Measurements from ENCODE around the gene RABL6.
"Not testable (repeated sequence)": the region's sequence is repeated elsewhere in the genome, so short reads cannot be mapped to it uniquely, and the experiment has no call there.

Gene RABL6

DNA sequence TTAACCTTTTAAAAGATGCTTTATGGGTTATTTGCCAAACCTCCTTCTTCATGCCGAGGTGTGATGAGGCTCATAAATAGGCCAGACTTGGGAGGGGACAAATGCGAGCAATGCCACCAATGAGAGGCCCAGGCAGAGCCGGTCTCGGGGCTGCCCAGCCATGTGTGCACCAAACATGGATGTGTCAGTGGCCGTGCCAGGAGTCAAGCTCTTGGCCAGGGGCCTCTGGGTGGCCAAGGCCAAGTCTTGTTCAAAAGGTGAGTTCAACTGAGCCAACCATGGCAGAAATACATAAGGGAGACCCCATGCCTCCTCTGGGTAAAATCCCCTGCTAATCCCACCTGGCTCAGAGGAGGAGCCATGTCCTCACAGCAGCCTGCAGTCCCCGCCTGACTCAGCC is 32.6 kb upstream of the RABL6 start:
- peak; percentile 66 for DNase-seq (ENCODE audit: low spot score)

- DNase-seq (ENCODE audit: low spot score), result no peak
Observed at GRCh38 chr9:136776947-136777346, 30.8 kb upstream of the RABL6 start.

DNA sequence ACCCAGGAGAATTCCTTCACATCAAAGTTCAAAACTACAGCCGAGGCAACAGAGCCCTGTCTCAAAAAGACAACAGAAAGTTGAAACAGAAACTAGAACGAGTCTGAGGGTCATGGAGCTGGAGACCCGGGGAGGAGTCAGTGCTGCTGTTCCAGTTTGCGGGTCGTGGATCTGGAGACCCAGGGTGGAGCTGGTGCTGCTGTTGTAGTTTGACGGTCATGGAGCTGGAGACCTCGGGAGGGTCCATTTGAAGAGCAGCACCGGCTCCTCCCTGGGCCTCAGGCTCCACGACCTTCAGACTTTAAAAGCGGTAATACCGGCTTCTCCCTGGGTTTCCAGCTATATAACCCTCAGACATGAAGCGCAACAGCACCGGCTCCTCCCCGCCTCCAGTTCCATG is 30.4 kb upstream of the RABL6 start:
- no peak for DNase-seq (ENCODE audit: low spot score)

DNA sequence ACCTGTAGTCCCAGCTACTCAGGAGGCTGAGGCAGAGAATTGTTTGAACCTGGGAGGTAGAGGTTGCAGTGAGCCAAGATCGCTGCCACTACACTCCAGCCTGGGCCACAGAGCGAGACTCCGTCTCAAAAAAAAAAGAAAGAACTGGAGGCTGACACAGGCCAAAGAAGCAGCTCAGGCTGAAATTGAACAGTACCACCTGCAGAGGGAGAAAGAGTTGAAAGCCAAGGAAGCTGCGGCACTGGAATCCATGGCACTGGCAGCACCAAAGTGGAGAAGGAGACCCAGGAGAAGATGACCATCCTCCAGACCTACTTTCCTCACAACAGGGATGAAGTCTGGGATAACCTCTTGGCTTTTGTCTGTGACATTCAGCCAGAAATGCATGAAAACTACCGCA is 27.9 kb upstream of the RABL6 start:
- DNase-seq (ENCODE audit: low spot score), result peak; percentile 56

DNA sequence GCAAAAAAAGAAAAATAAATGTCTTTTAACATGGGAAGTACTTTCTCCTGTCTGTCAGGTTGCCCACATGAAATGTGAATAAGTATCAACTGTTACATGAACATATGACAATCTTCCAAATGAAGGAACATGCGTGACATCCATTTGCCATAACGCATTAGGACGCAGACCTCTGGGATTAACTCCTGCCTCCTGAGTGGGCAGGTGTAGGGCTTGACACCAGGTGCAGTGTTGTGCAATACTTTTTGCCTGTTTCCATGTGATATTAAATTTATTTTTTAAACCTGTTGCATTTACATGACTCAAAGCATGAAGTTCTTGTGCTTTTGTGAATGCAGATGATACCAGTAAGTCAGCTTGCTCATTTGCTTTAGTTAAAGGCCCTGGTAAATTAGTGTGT is 25.3 kb upstream of the RABL6 start:
- no peak for DNase-seq (ENCODE audit: low spot score)

- peak; percentile 70 for DNase-seq (ENCODE audit: low spot score)
Observed at GRCh38 chr9:136784249-136784996, 23.3 kb upstream of the RABL6 start.

DNA sequence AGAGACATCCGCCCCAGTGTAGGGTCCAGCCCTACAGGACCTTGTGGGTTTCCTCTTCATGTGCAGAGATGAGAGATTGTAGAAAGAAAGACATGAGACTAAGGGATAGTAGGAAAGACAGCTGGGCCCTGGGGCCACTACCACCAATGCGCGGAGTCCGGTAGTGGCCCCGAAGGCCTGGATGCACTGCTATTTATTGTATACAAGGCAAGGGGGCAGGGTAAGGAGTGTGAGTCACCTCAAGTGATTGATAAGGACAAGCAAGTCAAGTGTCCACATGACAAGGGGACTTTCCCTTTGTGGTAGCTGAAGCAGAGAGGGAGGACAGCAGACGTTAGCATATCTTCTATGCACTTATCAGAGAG is 22.8 kb upstream of the RABL6 start:
- DNase-seq (ENCODE audit: low spot score), result no peak

GRCh38 chr9:136785565-136786355 is 22.0 kb upstream of the RABL6 start:
- not testable (repeated sequence) for DNase-seq (ENCODE audit: low spot score)

- DNase-seq (ENCODE audit: low spot score), result no peak
Observed at GRCh38 chr9:136786451-136786850, 21.3 kb upstream of the RABL6 start.

DNA sequence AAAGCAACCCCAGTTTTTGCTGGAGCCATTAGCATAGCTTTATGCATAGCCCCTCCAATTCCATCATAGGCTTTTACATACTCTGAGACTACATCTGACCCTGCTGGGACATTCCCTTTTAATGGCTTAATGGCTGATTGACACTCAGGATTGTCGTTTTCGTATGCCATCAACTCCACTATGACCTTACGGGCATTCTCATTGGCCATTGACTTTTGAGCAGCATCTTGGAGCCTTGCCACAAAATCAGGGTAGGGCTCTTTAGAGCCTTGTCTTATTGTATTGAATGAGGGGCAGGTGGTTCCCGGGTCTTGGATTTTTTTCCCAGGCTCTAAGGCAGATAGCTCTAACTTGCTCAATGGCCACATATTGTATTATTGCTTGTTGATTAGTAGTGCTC is 20.8 kb upstream of the RABL6 start:
- DNase-seq (ENCODE audit: low spot score), result not testable (repeated sequence)

GRCh38 chr9:136787690-136788400 is 19.9 kb upstream of the RABL6 start:
- DNase-seq (ENCODE audit: low spot score), result peak; percentile 79

DNA sequence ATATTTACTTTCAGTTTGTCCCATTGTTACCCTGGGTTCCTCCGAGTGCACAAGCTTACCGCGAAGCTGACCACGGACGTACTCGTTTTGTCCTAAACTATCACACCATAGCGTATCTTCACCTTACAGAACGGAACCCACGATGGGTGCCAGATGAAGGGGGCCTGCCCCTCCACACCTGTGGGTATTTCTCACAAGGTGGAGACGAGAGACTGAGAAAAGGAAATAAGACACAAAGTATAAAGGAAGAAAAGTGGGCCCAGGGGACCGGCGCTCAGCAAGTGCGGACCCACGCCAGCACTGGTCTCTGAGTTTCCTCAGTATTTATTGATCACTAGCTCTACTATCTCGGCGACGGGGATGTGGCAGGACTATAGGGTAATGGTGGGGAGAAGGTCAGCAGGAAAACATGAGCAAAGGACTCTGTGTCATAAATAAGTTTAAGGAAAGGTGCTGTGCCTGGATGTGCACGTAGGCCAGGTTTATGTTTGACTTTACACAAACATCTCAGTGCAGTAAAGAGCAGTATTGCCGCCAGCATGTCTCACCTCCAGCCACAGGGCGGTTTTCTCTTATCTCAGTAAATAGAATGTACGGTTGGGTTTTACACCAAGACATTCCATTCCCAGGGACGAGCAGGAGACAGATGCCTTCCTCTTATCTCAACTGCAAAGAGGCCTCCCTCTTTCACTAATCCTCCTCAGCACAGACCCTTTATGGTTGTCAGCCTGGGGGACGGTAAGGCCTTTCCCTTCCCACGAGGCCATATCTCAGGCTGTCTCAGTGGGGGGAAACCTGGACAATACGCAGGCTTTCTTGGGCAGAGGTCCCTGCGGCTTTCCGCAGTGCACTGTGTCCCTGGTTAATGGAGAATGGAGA is 18.9 kb upstream of the RABL6 start:
- DNase-seq (ENCODE audit: low spot score), result not testable (repeated sequence)

DNA sequence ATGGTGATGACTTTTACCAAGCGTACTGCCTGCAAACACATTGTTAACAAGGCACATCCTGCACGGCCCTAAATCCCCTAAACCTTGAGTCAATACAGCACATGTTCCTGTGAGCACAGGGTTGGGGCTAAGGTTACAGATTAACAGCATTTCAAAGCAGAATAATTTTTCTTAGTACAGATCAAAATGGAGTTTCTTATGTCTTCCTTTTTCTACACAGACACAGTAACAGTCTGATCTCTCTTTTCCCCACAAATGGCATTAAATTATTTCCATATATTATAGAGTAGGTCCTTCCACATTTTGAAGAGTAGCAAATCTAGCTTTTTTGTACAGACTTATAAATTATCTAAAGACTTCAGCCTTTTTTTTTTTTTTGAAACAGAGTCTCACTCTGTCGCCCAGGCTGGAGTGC is 18.2 kb upstream of the RABL6 start:
- DNase-seq (ENCODE audit: low spot score), result no peak

GRCh38 chr9:136790640-136791515 is 16.9 kb upstream of the RABL6 start, which contains the start of gene TMEM141:
Gene TMEM141, plus strand, starts transcription at chr9:136791344. Its CDS starts 27 bp downstream, at chr9:136791371.
- peak; percentile 99 for DNase-seq (ENCODE audit: low spot score)

DNA sequence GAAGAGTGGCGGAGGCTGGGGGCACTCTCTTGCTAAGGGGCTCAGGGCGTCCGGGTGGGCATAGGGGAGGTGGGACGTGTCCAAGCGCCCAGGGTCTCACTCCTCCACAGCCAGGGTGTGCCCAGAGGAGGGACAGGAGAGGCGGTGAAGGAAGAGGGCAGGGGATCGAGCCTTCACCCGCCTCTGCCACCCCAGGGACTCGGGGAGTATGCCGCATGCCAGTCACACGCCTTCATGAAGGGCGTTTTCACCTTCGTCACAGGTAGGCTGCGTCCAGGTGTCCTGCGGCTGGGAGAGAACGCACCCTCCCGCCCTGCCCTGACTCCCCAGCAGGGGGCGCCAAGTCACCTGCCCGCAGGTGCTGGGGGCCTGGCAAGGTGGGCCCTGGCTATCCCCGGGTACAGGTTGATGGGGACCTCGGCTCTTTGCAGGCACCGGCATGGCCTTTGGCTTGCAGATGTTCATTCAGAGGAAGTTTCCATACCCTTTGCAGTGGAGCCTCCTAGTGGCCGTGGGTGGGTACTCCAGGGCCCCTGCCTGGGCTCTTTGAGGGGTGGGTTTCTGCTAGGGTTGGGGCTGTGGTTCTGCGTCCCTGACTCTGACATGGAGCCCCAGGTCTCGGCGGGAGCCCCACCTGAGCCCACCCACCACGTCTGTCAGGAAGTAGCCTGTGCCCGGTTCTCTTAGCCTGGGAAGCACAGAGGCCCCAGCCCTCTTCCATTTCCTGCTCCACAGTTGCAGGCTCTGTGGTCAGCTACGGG is 16.1 kb upstream of the RABL6 start:
- peak; percentile 58 for DNase-seq (ENCODE audit: low spot score)

GRCh38 chr9:136792321-136793085 is 15.2 kb upstream of the RABL6 start:
- DNase-seq (ENCODE audit: low spot score), result no peak

- DNase-seq (ENCODE audit: low spot score), result no peak
Observed at GRCh38 chr9:136793086-136793946, 14.4 kb upstream of the RABL6 start.

All from cerebellar cortex (tissue), 1 donor.